Activated T-helper 2 cell treated with anti-CD3 and anti-CD28 coated beads, Interferon-gamma antibody, Interleukin-2, Interleukin-4, amounts not matched to agents 10 μg/mL and 5 μg/mL and 100 μg/mL, durations not matched to agents 14 hours and 24 hours and 36 hours (primary cell): Measurements from ENCODE around the gene ADAMTS18. TPM values are rescaled to one million over a fixed set of nuclear protein-coding genes. Genes with fewer than 3 reads are reported as not detected.

Source experiments
- DNase-seq: peaks from one replicate; pipeline ENCODE4 v3.0.0; 2021; ENCODE audit warnings: low spot score
- H3K27ac Mint-ChIP-seq: one replicate; pipeline ENCODE4 v1.8.0; 2021; ENCODE audit warnings: mixed read lengths
- H3K27me3 Mint-ChIP-seq: one replicate; pipeline ENCODE4 v1.8.0; 2021; ENCODE audit warnings: low read depth, mixed read lengths
- H3K36me3 Mint-ChIP-seq: one replicate; pipeline ENCODE4 v1.8.0; 2021; ENCODE audit warnings: low read depth, mixed read lengths
- H3K4me1 Mint-ChIP-seq: one replicate; pipeline ENCODE4 v1.8.0; 2021; ENCODE audit warnings: low read depth, mixed read lengths
- H3K4me3 Mint-ChIP-seq: one replicate; pipeline ENCODE4 v1.8.0; 2021; ENCODE audit warnings: low read depth, mild to moderate bottlenecking, moderate library complexity, mixed read lengths
- H3K9me3 Mint-ChIP-seq: one replicate; pipeline ENCODE4 v1.8.0; 2021; ENCODE audit warnings: mixed read lengths
- intact Hi-C: fragments of 100-400 bp; cut with micrococcal nuclease; formaldehyde crosslinking; loops from one replicate; pipeline ENCODE4 v1.15.1; 2023
- total RNA-seq: library from RNA; stranded (reverse); gene quantifications from 2 replicates; pipeline ENCODE4 v1.2.3, GENCODE V29; 2022

The ADAMTS18 gene
- total RNA-seq, 1 donor from 2014 or later: not detected

- intact Hi-C loops: no loop called here
- DNase-seq: no peak
- Mint-ChIP-seq H3K4me3 (no peak overlapping the region), H3K27ac (no peak overlapping the region), H3K4me1 (no peaks in the 10 kb centered on the region), H3K27me3 (peaks cover 26% of the 10 kb centered on the region), H3K36me3 (no peaks in the 10 kb centered on the region), H3K9me3 (no peaks in the 10 kb centered on the region)
These were observed 3.8 kb downstream of the ADAMTS18 start for GRCh38 chr16:77430787-77431585.

DNA sequence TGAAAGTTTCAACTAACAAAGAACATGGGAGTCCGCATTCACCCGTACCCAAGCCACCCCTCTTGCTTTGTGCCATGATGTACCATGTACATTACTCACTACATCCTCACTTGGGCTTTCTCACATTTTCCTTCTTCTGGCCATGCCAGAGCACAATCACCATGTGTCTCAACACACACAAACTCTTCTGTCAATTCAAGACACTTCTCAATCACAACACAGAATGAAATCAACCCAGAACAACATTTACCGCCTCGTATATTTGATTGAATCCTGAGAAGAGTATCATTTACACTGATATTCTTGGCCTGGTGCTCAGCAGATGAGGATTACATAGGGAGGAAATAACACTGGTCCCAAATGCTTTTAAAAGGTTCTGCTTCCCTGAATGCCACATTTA is 4.5 kb downstream of the ADAMTS18 start:
- no peak overlapping the region for H3K27ac Mint-ChIP-seq
- no peak overlapping the region for H3K4me3 Mint-ChIP-seq
- intact Hi-C loops: no loop called here
- H3K9me3 Mint-ChIP-seq: no peaks in the 10 kb centered on the region
- H3K27me3 Mint-ChIP-seq: peaks cover 19% of the 10 kb centered on the region
- no peaks in the 10 kb centered on the region for H3K4me1 Mint-ChIP-seq
- DNase-seq: no peak
- no peaks in the 10 kb centered on the region for H3K36me3 Mint-ChIP-seq

DNA sequence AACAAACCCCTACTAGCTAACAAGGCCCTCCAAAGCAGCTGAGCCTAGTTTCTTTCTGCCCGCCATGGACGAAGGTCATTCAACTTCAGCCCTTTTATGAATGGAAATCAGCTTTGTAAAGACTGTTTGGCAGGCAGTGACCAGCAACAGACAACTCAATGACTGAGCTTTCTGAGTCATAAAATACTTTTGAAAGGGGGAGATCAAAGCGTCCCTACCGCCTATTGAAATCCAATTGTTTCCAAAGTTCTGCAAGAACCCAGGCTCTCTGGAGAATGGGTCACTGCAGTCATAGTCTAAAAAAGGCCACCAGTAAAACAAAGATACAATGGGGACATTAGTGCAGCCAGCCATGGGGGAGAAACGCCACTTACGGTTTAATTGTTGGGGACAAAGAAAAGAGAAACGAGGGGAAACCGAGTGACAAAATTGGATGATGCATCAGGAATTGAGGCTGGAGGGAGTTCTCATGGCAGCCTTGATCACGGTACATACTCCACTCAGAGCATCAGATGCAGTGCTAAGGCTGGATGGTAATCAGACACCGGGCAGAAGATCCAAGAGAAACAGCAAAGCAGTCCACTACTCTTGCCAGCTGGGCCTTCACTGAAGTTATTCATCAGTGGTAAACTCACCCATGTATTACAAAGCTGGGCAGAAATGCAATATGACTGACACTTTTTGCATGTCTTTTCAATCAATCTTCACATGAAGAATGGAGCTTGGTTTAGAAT is 9.8 kb downstream of the ADAMTS18 start:
- no peaks in the 10 kb centered on the region for H3K4me1 Mint-ChIP-seq
- no peaks in the 10 kb centered on the region for H3K36me3 Mint-ChIP-seq
- no peak overlapping the region for H3K4me3 Mint-ChIP-seq
- H3K27ac Mint-ChIP-seq: no peak overlapping the region
- no peak for DNase-seq
- peaks cover 1% of the 10 kb centered on the region for H3K27me3 Mint-ChIP-seq
- no peaks in the 10 kb centered on the region for H3K9me3 Mint-ChIP-seq
- intact Hi-C loops: no loop called here

- no peak for DNase-seq
- no peak overlapping the region for H3K27ac Mint-ChIP-seq
- no peaks in the 10 kb centered on the region for H3K9me3 Mint-ChIP-seq
- no peak overlapping the region for H3K4me3 Mint-ChIP-seq
- H3K4me1 Mint-ChIP-seq: no peaks in the 10 kb centered on the region
- intact Hi-C loops: no loop called here
- H3K36me3 Mint-ChIP-seq: no peaks in the 10 kb centered on the region
- peaks cover 1% of the 10 kb centered on the region for H3K27me3 Mint-ChIP-seq
These were observed 12.5 kb downstream of the ADAMTS18 start for GRCh38 chr16:77422196-77422784.

DNA sequence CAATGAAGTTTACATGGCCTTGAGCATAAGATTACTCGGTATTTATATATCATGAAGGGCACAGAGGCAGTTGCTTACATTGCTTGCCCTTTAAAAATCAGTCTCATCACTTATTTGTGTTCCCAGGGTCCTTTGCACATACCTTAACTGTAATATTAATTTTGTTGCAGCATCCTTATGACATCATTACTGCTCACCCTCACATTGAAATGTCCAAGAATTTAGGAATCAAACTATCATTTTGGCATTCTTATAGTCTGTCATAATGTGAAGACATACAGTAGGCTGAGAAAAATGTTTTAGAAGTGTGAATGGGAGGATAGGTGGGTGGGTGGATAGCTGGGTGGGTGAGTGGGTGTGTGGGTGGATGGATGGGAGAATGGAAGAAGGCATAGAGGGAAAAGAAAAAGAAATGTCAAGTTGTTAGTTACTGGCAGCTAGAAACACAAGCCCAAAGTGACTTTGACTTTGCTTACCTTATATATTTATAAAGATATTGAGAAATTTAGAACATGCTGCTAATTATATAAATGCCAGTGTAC is 17.8 kb downstream of the ADAMTS18 start:
- no peaks in the 10 kb centered on the region for H3K4me1 Mint-ChIP-seq
- intact Hi-C loops: no loop called here
- H3K27me3 Mint-ChIP-seq: no peaks in the 10 kb centered on the region

DNA sequence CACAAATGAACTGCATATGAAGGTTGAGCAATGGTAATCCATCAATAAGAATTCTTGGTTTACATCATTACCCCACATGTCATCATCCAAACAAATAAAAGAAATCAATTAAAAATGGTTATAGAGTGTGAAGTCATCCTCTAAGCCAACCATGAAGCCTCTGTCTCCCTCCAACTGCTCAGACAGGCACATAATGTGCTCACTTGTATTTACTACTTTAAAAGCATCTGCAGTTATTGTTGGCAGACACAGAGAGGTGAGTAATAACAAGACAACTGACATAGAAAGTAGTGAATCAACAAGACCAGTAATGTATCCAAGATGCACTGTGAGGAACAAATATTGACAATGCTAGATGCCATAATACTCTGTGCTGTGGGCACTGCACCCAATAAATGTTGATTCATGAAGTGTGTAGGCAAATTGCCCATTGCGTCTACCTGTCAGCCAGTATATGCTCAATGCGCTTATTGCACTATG is 20.0 kb downstream of the ADAMTS18 start:
- Mint-ChIP-seq H3K27me3 (peaks cover 2% of the 10 kb centered on the region), H3K36me3 (no peaks in the 10 kb centered on the region), H3K9me3 (no peaks in the 10 kb centered on the region), H3K27ac (no peak overlapping the region), H3K4me3 (no peak overlapping the region), H3K4me1 (no peaks in the 10 kb centered on the region)
- intact Hi-C loops: no loop called here
- no peak for DNase-seq

More for the DNA sequence above, 17.8 kb downstream of the ADAMTS18 start:
- Mint-ChIP-seq H3K27ac (no peak overlapping the region), H3K4me3 (no peak overlapping the region), H3K9me3 (no peaks in the 10 kb centered on the region), H3K36me3 (no peaks in the 10 kb centered on the region)
- no peak for DNase-seq

DNA sequence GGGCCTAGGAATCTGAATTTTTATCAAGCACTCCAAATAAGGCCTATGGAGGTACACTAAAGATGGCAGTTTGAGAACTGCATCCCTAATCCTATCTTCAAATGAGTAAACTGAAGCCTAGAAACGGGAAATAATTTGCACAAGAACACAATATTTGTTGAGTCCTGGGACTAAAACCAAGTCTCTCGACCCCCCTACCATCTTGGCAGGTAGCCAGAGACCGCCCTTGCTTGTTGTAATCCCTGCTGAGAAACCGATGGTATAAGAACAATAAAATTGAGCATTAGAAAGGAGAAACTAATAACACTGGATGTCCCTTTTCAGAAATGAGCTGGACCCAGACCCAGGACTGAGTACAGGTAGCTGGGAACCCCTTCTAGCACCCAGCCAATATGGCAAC is 24.4 kb downstream of the ADAMTS18 start:
- Mint-ChIP-seq H3K4me3 (no peak overlapping the region), H3K27me3 (peaks cover 6% of the 10 kb centered on the region), H3K36me3 (no peaks in the 10 kb centered on the region), H3K9me3 (peaks cover 4% of the 10 kb centered on the region), H3K27ac (no peak overlapping the region), H3K4me1 (peaks cover 3% of the 10 kb centered on the region)
- intact Hi-C loops: no loop called here
- no peak for DNase-seq

DNA sequence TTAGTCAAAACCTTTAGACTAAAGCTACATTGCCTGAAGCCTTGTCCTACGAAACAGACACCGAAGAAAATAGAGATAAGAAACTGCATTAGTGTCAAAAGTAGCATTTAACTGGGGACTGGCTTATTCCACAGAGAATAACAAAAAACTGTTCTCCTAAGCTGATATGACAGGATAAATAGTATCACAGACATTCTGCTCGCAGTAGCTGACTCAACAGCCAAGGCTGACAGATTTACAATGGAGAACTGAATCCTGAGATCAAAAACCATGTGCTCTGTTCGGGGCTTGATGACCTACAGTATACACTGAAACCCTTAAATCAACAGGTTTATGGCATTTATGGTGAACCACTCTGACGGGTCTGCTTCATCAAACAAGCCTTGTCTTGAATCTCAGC is 25.5 kb downstream of the ADAMTS18 start:
- DNase-seq: no peak
- peaks cover 3% of the 10 kb centered on the region for H3K4me1 Mint-ChIP-seq
- H3K27me3 Mint-ChIP-seq: peaks cover 10% of the 10 kb centered on the region
- no peaks in the 10 kb centered on the region for H3K36me3 Mint-ChIP-seq
- H3K4me3 Mint-ChIP-seq: no peak overlapping the region
- no peak overlapping the region for H3K27ac Mint-ChIP-seq
- peaks cover 4% of the 10 kb centered on the region for H3K9me3 Mint-ChIP-seq
- intact Hi-C loops: no loop called here

- Mint-ChIP-seq H3K27ac (no peak overlapping the region), H3K4me3 (no peak overlapping the region), H3K4me1 (peaks cover 3% of the 10 kb centered on the region), H3K9me3 (peaks cover 4% of the 10 kb centered on the region), H3K36me3 (no peaks in the 10 kb centered on the region), H3K27me3 (peaks cover 14% of the 10 kb centered on the region)
- DNase-seq: no peak
- intact Hi-C loops: loop anchor here (1.0 kb wide), 1 partner anchor 100 kb away; no protein-coding TSS in a partner anchor
These were observed 26.2 kb downstream of the ADAMTS18 start for GRCh38 chr16:77408607-77409006.

- peaks cover 17% of the 10 kb centered on the region for H3K27me3 Mint-ChIP-seq
- peaks cover 3% of the 10 kb centered on the region for H3K4me1 Mint-ChIP-seq
- no peak overlapping the region for H3K4me3 Mint-ChIP-seq
- no peaks in the 10 kb centered on the region for H3K36me3 Mint-ChIP-seq
- no peak overlapping the region for H3K27ac Mint-ChIP-seq
- intact Hi-C loops: no loop called here
- no peak for DNase-seq
- peaks cover 4% of the 10 kb centered on the region for H3K9me3 Mint-ChIP-seq
These were observed 28.2 kb downstream of the ADAMTS18 start for GRCh38 chr16:77406680-77407079.

- Mint-ChIP-seq H3K27ac (no peak overlapping the region), H3K9me3 (peaks cover 4% of the 10 kb centered on the region), H3K4me3 (no peak overlapping the region), H3K36me3 (no peaks in the 10 kb centered on the region), H3K27me3 (peaks cover 15% of the 10 kb centered on the region), H3K4me1 (peaks cover 3% of the 10 kb centered on the region)
- DNase-seq: no peak
- intact Hi-C loops: no loop called here
These were observed 30.1 kb downstream of the ADAMTS18 start for GRCh38 chr16:77404775-77405174.

- DNase-seq: no peak
- peaks cover 3% of the 10 kb centered on the region for H3K4me1 Mint-ChIP-seq
- intact Hi-C loops: no loop called here
- H3K36me3 Mint-ChIP-seq: no peaks in the 10 kb centered on the region
- H3K27ac Mint-ChIP-seq: no peak overlapping the region
- no peak overlapping the region for H3K4me3 Mint-ChIP-seq
- H3K27me3 Mint-ChIP-seq: peaks cover 14% of the 10 kb centered on the region
- H3K9me3 Mint-ChIP-seq: peaks cover 4% of the 10 kb centered on the region
These were observed 31.1 kb downstream of the ADAMTS18 start for GRCh38 chr16:77403732-77404131.
